Pancreas (tissue), 10 donors: ENCODE measurements around the gene SEPTIN1. TPM values are rescaled to one million over a fixed set of nuclear protein-coding genes. Genes with fewer than 3 reads are reported as not detected.

Experiments used
- ATAC-seq, 4 donors: fragments of 200-7000 bp; cut with Tn5 transposase; one replicate each; pipeline versions ENCODE4 v1.8.0 to v1.9.1; 2020; ENCODE audit warnings: mild to moderate bottlenecking in 4 of 4, moderate library complexity in 4 of 4
- DNase-seq, 6 donors: peaks; one replicate each; pipeline ENCODE4 v3.0.0-alpha.2; 2020
- FAIRE-seq: peaks from 2 replicates; lab custom pipeline; 2012; peaks lifted over from hg19 to GRCh38; lab: Jason Lieb, UNC
- H3K27ac ChIP-seq, 4 donors: fragments of 200-600 bp; sonication (generic); 1 replicate in 3 of 4; 2 replicates in 1 of 4; pipeline versions ENCODE4 v1.5.0 to v1.8.0; 2020
- H3K27me3 ChIP-seq, 4 donors: fragments of 200-600 bp; one replicate each; pipeline ENCODE4 v1.8.0; 2021
- H3K36me3 ChIP-seq, 3 donors: fragments of 200-600 bp; sonication (generic) in 1 of 3; one replicate each; pipeline versions ENCODE4 v1.5.0 to v1.8.0; 2020 to 2021
- H3K4me1 ChIP-seq, 3 donors: fragments of 200-600 bp; one replicate each; pipeline ENCODE4 v1.8.0; 2021
- H3K4me3 ChIP-seq, 4 donors: fragments of 200-600 bp; sonication (generic) in 2 of 4; one replicate each; pipeline versions ENCODE4 v1.5.0 to v1.8.0; 2020 to 2021
- H3K9me3 ChIP-seq, 4 donors: fragments of 200-600 bp; one replicate each; pipeline ENCODE4 v1.8.0; 2021
- CTCF ChIP-seq, 4 donors: fragments of 200-600 bp; sonication (generic) in 3 of 4; IDR thresholded peaks; one replicate each; pipeline versions ENCODE4 v1.5.0 to v1.8.0; 2021; ENCODE audit warnings: antibody characterized with exemption in 4 of 4
- WGBS, 2 donors: extraction: QIAGEN DNeasy Blood & Tissue Kit; methylation state at CpG; one replicate each; pipeline ENCODE4 v1.1.7; 2013; 5-methylcytosine and 5-hydroxymethylcytosine counted together
- intact Hi-C, 3 donors: fragments of 100-400 bp; cut with DNase I; formaldehyde crosslinking; loops; one replicate each; pipeline versions ENCODE4 v1.11.1 to v1.14.2; 2022
- polyA plus RNA-seq, 2 donors: library from polyadenylated mRNA; stranded (reverse); fragments of 200-250 nt; gene quantifications; one replicate each; pipeline ENCODE4 v1.2.3, GENCODE V29; 2013
- total RNA-seq, 6 donors: library from RNA; stranded (reverse); fragmentation: NEBNext Ultra II Directional in 4 of 6; extraction: Animal tissue kit (Norgen Biotek cat#: 25700) in 4 of 6; gene quantifications; one replicate each; pipeline versions ENCODE4 v1.2.1 to v1.2.4, GENCODE V29; 2021 to 2023
- donor health status: healthy with polysubstance abuse.
- donor health status: DM: no; HTN: no; CAD: no; lungs with moderate emphysema.
- donor health status: DM: no; HTN: no; CAD: no.
- donor health status: control.
- donor health status: control.
- donor health status: Bipolar disorder and iron deficiency.
- donor health status: DM: yes; HTN: yes; CAD: no.
- donor health status: DM: no; HTN: no; CAD: no.
- donor health status: DM: no; HTN: no; CAD: no.
- donor health status: DM: yes; HTN: yes; CAD: no.

Gene SEPTIN1
- total and polyA plus RNA-seq, 8 donors, result 0.63 to 3.3 (median 1.5) TPM

GRCh38 chr16:30428055-30428454, 45.7 kb upstream of the SEPTIN1 start:
- ATAC-seq, result no peak
- TF ChIP-seq CTCF (IDR thresholded peaks at IDR 0.05), result no peak
- H3K9me3 ChIP-seq, result no peaks in the 10 kb centered on the region
- no peak for FAIRE-seq
- DNase-seq, result no peak
- H3K27me3 ChIP-seq, result no peaks in the 10 kb centered on the region
- H3K4me3 ChIP-seq, result no peak overlapping the region
- no peak overlapping the region for H3K27ac ChIP-seq
- WGBS, 2 donors, result 84 to 86% methylated on average over 4 of the region's 4 CpGs
- intact Hi-C loops, result no loop called here
- H3K4me1 ChIP-seq, result peaks cover 0 to 6% (median 0%) of the 10 kb centered on the region in 3 donors
- peaks cover 0 to 14% (median 0%) of the 10 kb centered on the region in 3 donors for H3K36me3 ChIP-seq

DNA sequence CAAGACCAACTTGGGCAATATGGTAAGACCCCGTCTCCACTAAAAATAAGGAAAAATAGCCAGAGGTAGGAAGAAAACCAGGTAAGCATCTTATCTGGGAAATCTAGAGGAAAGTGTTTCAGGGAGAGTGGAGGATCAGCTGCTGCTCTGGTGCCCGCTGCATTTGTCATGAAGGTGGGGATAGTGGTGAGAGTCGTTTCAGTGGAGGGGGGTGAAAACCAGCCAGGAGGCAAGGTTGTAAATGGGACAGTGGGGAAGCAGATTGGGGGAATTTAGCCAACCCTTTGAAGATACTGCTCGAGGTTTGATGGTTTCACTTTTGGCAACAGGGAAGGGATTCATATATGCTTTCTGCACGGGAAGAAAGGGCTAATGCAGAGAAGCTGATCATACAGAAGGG, 38.6 kb upstream of the SEPTIN1 start:
- TF ChIP-seq CTCF (IDR thresholded peaks at IDR 0.05), result no peak
- H3K4me1 ChIP-seq, result peaks cover 0 to 7% (median 3%) of the 10 kb centered on the region in 3 donors
- ATAC-seq (no peak), DNase-seq (no peak), FAIRE-seq (no peak)
- no peaks in the 10 kb centered on the region for H3K9me3 ChIP-seq
- no peak overlapping the region for H3K27ac ChIP-seq
- intact Hi-C loops, result no loop called here
- no peaks in the 10 kb centered on the region for H3K27me3 ChIP-seq
- H3K4me3 ChIP-seq, result no peak overlapping the region
- peaks cover 0 to 6% (median 0%) of the 10 kb centered on the region in 3 donors for H3K36me3 ChIP-seq
- 75 to 78% methylated on average over 5 of the region's 5 CpGs for WGBS, 2 donors

- FAIRE-seq (no peak), ATAC-seq (no peak), DNase-seq (no peak)
- Histone ChIP-seq H3K27ac (peak overlapping the region; percentile 70 to 91 (median 90)), H3K4me1 (peaks cover 10 to 18% (median 11%) of the 10 kb centered on the region in 3 donors), H3K27me3 (no peaks in the 10 kb centered on the region), H3K9me3 (no peaks in the 10 kb centered on the region), H3K4me3 (peak overlapping the region; percentile 40 to 66 (median 50)), H3K36me3 (no peaks in the 10 kb centered on the region)
- WGBS, 2 donors, result 60 to 68% methylated on average over 26 to 31 of the region's 31 CpGs
- intact Hi-C loops, result no loop called here
- TF ChIP-seq CTCF (IDR thresholded peaks at IDR 0.05), result no peak
These were observed 36.2 kb upstream of the SEPTIN1 start for GRCh38 chr16:30418350-30419181.

DNA sequence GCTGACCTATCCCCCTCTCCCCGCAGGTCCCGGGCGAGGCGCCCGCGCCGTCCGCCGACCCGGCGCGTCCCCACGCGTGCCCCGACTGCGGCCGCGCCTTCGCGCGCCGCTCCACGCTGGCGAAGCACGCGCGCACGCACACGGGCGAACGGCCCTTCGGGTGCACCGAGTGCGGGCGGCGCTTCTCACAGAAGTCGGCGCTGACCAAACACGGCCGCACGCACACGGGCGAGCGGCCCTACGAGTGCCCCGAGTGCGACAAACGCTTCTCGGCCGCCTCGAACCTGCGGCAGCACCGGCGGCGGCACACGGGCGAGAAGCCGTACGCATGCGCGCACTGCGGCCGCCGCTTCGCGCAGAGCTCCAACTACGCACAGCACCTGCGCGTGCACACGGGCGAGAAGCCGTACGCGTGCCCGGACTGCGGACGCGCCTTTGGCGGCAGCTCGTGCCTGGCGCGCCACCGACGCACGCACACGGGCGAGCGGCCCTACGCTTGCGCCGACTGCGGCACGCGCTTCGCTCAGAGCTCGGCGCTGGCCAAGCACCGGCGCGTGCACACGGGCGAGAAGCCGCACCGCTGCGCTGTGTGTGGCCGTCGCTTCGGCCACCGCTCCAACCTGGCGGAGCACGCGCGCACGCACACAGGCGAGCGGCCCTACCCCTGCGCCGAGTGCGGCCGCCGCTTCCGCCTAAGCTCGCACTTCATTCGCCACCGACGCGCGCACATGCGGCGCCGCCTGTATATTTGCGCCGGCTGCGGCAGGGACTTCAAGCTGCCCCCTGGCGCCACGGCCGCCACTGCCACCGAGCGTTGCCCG, 35.4 kb upstream of the SEPTIN1 start:
- H3K36me3 ChIP-seq, result no peaks in the 10 kb centered on the region
- ATAC-seq, result peak; percentile 88 to 92 (median 90)
- H3K4me3 ChIP-seq, result peak overlapping the region; percentile 40 to 66 (median 50)
- H3K27me3 ChIP-seq, result no peaks in the 10 kb centered on the region
- peak; percentile 81 to 97 (median 92) for DNase-seq
- H3K4me1 ChIP-seq, result peaks cover 18 to 25% (median 19%) of the 10 kb centered on the region in 3 donors
- intact Hi-C loops, result no loop called here
- H3K9me3 ChIP-seq, result no peaks in the 10 kb centered on the region
- peak overlapping the region; percentile 70 to 91 (median 90) for H3K27ac ChIP-seq
- TF ChIP-seq CTCF (IDR thresholded peaks at IDR 0.05), result no peak
- FAIRE-seq, result no peak
- WGBS, 2 donors, result 1% methylated on average over 101 to 140 of the region's 140 CpGs
